Iris pigment epithelial cell (primary cell): ENCODE measurements around the gene SNRNP27.
"Not testable (repeated sequence)": the region's sequence is repeated elsewhere in the genome, so short reads cannot be mapped to it uniquely, and the experiment has no call there.

Experiments used
- DNase-seq: peaks from one replicate; pipeline ENCODE4 v3.0.0-alpha.2; 2011; ENCODE audit warnings: low read depth

SNRNP27 gene, protein sequence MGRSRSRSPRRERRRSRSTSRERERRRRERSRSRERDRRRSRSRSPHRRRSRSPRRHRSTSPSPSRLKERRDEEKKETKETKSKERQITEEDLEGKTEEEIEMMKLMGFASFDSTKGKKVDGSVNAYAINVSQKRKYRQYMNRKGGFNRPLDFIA

DNA sequence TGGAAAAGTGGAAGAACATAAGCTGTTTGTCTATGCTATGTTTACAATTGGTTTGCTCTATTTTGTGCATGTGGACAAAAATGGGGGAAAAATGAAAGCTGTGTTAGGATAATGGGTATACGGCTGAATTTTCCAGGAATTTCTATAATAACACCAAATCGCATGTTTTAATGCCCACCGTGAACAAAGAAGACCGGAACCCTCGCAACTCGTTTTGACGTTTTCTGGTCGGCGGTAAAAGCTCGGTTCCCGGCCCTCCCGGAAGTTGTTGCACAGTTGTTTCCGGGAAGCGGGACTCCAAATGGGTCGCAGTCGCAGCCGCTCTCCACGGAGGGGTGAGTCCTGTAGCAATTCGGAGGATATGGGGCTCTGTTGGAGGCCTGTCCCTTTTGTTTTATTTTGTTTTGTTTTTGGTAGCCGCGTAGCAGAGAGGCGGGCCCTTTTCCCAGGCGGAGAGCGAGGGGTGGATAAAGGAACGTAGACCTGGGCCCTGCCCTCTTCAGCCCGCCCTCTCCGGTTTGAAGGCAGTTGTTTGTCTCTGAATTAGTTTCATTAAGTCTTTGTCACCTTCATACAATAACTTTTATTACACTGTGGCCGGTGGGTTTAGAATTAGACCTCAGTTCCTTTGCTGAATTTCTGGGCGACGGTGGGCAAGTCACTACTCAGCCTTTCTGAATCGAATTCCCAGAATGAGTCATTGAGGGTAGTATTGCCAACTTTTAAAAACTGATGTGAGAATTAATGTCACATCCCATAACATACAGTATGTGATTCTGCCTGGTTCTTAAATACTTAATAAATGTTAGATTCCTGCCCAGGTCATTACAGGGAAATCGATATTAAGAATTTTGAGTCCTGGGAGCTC, at the start of gene SNRNP27:
SNRNP27 (plus strand) TSS at position 273 of the 868 bp plus-strand sequence; CDS start at position 302, 29 bp downstream.
- peak; percentile 81 for DNase-seq

DNA sequence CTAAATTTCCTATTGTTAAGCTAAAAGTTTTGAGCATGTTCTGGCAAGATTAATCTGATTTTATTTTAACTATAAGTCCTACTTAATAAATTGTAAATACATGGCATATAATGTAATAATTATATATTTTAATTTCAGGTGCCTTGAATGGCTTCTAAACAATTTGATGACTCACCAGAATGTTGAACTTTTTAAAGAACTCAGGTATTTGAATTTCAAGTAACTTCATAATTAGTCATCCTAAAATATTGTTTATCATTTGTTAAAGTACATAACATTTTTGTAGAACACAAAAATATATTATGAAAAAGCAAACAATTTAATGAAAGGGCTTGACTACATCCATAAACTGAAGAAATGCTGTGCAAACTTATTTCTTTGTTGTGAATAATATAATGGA, 49.8 kb upstream of the SNRNP27 start:
- DNase-seq, result no peak

- DNase-seq, result no peak
These were observed 49.2 kb upstream of the SNRNP27 start for GRCh38 chr2:69844560-69844959.

DNA sequence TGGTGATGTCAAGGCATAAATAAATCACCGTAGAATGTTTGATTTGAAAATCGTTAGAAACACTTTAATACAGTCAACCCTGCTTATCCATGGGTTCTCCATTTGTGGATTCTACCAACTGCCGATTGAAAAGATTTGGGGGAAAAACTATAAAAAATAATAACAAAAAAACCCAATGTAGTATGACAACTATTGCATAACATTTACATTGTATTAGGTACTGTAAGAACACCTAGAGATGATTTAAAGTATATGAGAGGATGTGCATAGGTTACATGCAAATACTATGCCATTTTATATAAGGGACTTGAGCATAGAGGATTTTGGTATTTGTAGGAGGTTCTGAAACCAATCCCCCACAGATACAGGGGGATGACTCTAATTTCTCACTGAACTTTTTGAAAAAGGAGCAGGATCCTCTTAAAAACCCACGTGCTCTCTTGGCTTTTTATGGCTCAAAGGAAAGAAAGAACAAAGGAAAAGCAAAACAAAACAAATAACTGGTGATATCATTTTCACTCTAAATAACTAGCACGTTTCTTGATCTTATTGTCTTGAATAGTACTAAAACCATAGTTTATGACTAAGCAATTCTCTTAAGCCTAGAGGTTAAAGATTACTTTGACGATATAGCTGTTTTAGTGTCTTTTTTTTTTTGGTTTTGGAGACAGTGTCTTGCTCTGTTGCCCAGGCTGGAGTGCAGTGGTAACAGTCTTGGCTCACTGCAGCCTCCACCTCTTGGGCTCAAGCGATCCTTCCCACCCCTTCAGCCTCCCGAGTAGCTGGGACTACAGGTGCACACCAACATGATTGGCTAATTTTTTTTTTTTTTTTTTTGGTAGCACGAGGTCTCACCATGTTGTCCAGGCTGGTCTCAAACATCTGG, 47.3 kb upstream of the SNRNP27 start:
- DNase-seq, result no peak

DNA sequence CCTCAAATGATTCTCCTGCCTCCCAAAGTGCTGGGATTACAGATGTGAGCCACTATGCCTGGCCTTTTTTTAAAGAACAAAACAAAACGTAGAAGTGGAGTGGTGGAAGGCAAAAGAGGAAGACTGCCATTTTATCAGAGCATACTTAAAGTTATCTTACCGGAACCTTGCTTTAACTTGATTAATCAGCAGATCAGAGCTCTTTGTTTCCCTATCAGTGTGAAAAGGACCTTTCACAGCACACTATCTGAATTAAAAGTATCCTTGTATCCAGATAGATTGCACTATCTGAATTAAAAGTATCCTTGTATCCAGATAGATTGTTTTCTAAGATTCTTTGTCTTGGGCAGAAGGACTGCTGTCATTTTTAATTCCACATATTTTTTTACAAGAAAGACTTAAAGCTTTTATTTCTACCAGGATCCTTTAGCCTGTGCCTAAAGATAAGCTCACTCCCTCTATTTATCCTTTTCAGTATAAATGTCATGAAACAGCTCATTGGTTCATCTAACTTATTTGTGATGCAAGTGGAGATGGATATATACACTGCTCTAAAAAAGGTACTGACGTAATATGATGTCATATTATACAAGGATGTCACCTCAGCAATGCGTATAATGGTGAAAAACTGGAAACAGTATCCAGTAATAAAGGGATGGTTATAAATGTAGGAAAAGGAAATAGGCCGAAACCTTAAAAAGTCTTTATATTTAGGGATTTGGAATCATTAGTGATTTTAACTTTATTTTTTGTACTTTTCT, 46.5 kb upstream of the SNRNP27 start:
- DNase-seq, result no peak

DNA sequence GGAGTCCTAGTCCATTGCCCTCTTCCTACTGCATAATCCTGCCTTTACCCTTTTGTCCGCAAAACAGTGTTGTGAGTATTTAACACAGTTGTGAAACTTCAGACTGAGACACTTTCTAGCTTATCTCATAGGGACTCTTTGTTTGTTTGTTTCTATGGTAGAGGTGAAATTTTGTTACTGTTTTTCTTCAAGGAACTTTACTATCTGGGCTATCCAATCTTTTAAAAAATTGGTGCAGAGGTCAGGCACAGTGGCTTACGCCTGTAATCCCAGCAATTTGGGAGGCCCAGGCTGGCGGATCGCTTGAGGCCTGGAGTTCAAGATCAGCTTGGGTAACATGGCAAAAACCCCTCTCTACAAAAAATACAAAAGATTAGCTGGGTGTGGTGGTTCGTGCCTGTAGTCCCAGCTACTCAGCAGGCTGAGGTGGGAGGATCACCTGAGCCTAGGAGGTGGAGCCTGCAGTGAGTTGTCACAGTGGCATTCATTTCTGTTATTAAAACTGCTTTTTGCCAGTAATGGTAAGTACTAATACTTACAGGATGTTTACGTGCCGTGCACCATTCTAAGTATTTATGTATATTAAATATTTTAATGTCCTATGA, 45.5 kb upstream of the SNRNP27 start:
- DNase-seq, result no peak

GRCh38 chr2:69858261-69858660, 35.5 kb upstream of the SNRNP27 start:
- no peak for DNase-seq

GRCh38 chr2:69863298-69863697, 30.5 kb upstream of the SNRNP27 start:
- DNase-seq, result no peak

- no peak for DNase-seq
These were observed 5.3 kb upstream of the SNRNP27 start for GRCh38 chr2:69888451-69888850.

- DNase-seq, result no peak
These were observed 4.5 kb upstream of the SNRNP27 start for GRCh38 chr2:69889302-69889701.

DNA sequence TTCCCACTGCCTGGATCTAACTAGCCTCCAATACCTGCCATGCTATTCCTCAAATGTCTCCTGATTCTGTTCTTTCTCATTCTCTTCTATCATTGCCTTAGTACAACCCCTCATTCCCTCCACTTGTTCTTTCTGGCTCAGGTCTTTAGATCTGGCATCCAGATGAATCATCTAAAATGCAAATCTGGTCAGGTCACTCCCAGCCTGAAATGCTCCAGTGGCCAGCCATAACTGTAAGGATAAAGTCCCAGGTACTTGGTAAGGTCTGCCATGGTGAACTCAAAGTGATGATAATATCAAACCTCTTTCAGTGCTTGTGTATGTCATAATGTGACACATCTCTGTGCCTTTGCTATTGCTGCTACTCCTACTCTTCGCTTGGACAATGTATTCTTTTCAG, 2.9 kb upstream of the SNRNP27 start:
- DNase-seq, result no peak

DNA sequence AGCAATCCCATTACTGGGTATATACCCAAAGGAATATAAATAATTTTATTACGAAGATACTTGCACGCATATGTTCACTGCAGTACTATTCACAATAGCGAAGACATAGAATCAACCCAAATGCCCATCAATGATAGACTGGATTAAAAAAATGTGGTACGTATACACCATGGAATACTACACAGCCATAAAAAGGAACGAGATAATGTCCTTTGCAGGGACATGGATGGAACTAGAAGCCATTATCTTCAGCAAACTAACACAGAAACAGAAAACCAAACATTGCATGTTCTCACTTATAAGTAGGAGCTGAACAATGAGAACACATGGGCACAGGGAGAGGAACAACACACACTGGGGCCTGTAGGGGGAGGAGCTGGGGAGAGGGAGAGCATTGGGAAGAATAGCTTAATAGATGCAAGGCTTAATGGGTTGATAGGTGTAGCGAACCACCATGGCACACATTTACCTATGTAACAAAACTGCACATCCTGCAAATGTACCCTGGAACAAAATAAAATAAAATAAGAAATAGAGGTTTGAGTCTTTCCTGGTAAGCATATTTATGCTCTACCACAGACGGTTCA, 825 bp upstream of the SNRNP27 start:
- DNase-seq, result not testable (repeated sequence)

DNA sequence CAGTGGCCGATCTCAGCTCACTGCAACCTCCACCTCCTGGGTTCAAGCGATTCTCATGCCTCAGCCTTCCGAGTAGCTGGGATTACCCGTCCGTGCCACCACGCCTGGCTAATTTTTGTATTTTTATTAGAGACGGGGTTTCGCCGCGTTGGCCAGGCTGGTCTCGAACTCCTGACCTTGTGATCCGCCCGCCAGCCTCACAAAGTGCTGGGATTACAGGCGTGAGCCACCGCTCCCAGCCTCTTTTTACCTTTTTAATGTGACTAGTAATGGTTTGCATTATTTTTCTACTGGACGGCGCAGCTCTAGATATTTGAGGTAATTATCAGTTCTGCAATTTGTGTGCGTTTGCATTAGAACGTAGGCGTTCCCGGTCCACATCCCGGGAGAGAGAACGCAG, 981 bp downstream of the SNRNP27 start:
- not testable (repeated sequence) for DNase-seq

DNA sequence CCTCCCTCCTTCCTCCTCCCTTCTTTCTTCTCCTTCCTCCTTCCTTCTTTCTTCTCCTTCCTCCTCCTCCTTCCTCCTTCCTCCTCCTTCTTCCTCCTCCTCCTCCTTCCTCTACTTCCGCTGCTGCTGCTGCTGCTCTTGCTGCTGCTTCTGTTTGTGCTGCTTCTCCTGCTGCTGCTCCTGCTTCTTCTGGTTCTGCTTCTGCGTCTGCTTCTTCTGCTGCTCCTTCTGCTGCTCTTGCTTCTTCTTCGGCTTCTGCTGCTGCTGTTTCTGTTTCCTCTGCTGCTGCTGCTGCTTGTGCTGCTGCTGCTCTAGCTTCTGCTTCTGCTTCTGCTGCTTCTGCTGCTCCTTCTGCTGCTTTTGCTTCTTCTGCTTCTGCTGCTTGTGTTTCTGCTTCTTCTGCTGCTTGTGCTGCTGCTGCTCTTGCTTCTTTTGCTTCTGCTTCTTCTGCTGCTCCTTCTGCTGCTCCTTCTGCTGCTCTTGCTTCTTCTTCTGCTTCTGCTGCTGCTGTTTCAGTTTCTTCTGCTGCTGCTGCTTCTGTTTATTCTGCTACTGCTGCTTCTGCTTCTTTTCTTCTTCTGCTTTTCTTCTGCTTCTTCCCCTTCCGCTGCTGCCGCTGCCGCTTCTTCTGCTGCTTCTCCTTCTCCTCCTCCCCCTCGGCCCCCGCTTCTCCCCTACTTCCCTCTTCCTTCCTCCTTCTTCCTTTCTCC, 8.6 kb downstream of the SNRNP27 start:
- DNase-seq, result no peak

DNA sequence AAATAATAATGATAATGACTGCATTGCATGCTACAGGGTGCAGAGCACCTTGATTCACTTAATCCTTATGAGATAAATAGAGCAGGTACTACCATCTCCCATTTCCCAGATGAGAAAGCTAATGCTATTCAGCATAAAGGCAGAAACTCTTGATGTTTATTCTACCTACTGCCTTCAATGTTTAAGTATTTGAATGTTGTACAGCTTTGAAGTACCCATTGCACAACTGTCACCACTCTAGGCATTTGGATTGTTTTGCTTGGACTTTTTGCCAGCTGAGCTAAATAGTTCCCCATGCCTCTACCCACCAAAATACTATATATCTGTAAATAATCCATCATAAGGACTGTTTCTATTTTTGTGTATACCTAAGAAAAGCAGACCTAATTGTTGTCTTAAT, 13.5 kb downstream of the SNRNP27 start:
- no peak for DNase-seq

DNA sequence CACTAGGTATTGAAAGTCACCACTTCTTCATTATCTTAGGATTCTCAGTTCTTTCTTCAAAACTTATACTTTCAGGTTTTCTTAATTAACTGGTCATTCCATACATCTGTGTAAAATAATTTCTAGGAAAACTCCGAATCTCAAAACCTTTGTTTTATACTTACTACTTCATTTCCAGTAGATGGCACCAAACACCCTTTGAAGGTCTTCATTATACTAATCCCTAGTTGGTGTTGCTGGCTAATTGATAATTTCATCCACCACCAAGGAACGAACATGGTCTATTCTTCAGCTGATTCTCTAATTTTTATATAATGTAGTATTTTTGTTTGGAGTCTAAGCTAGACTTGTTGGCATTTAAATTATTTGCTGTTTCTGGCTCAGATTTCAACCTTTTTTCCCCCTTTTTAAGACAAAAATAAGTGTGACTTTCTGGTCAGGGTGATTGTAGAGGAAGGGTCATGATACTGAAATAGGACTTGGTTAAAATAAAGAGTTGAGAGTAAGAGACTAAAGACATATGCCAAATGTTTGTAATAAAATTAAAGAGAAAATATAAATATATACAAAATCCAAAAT, 18.3 kb downstream of the SNRNP27 start:
- peak; percentile 39 for DNase-seq

- DNase-seq, result peak; percentile 100
These were observed 20.6 kb downstream of the SNRNP27 start for GRCh38 chr2:69914164-69914949.

DNA sequence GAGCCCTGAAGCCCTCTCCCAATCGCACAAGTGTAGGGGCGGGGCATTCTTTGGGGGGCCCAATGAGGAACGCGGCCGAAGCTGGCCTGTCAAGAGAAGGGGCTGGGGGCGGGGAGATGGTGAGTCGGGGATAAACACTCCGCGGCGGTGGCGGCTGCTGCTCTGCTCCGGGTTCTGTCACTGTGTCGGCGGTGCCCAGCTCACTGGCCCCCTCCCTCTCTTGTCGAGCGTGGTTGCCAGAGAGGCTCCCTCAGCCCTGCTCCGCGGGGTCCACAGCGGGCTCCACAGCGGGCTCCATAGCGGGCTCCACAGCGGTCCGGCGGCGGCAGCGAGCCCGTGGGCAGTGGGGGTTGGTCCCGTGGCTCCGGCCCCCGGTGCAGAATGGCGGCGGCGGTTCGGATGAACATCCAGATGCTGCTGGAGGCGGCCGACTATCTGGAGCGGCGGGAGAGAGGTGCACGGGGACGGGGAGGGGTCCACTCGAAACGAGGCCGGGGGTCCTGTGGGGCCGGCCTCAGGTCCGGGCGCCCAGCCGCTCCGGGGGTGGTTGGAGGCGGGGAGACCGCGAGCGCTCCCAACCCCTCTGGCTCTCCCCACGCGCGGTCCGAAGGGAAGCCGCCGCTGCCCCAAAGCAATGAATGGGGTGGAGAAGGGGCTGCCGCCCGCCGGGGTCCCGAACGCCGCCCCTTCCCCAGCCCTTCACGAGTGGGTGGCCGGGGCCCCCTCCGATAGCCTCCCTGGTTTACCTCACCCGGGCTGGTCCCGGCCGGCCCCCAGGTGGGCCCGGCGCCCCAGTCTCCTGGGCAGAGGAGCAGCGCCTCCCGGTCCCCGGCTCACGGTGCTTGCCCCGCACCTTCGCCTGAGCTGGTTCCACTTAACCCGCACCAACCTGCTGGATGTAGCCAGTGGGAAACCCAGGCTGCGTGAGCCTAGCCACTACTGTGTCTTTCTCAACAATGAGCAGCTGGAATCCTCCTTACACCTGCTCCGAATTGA, 21.5 kb downstream of the SNRNP27 start, which contains the start of gene MXD1:
MXD1 (plus strand) TSS at position 160 of the 996 bp plus-strand sequence; CDS start at position 382, 222 bp downstream.
- peak; percentile 26 for DNase-seq
